Testis (tissue), 3 donors: ENCODE results near the gene FAM20C. TPM values are rescaled to one million over a fixed set of nuclear protein-coding genes. Genes with fewer than 3 reads are reported as not detected.

Experiments used
- DNase-seq: peaks from one replicate; pipeline ENCODE4 v3.0.0-alpha.2; 2019
- H3K27ac ChIP-seq, 2 donors: fragments of 200-600 bp; sonication (generic); one replicate each; pipeline ENCODE4 v1.5.1; 2019
- H3K27me3 ChIP-seq: fragments of 200-600 bp; sonication (generic); one replicate; pipeline ENCODE4 v1.5.1; 2019
- H3K36me3 ChIP-seq: fragments of 200-600 bp; sonication (generic); one replicate; pipeline ENCODE4 v1.5.1; 2017; ENCODE audit warnings: low read depth; ENCODE audit errors: missing control alignments
- H3K4me1 ChIP-seq: fragments of 200-600 bp; sonication (generic); one replicate; pipeline ENCODE4 v1.5.1; 2019
- H3K4me3 ChIP-seq, 2 donors: fragments of 200-600 bp; sonication (generic); one replicate each; pipeline ENCODE4 v1.5.1; 2017 to 2019
- H3K9me3 ChIP-seq: fragments of 200-600 bp; sonication (generic); one replicate; pipeline ENCODE4 v1.5.1; 2017
- CTCF ChIP-seq, 3 experiments: fragments of 450-650 bp in 2 of 3; fragments of 200-600 bp in 1 of 3; sonication (generic) in 1 of 3; IDR thresholded peaks; one replicate each; pipeline ENCODE4 v1.5.1; 2016 to 2019; ENCODE audit warnings: antibody characterized with exemption in 3 of 3, mild to moderate bottlenecking in 2 of 3, moderate library complexity in 1 of 3
- POLR2A ChIP-seq: fragments of 450-650 bp; IDR thresholded peaks from one replicate; pipeline ENCODE4 v1.6.1; 2017; ENCODE audit warnings: antibody characterized with exemption, mild to moderate bottlenecking, moderate library complexity
- WGBS, 2 donors: methylation state at CpG; one replicate each; pipeline ENCODE4 v1.1.5; 2018; 5-methylcytosine and 5-hydroxymethylcytosine counted together
- intact Hi-C: fragments of 100-400 bp; cut with DNase I; formaldehyde crosslinking; loops from one replicate; pipeline ENCODE4 v1.15.1; 2023; ENCODE audit warnings: low total_unique reads
- polyA plus RNA-seq: library from polyadenylated mRNA; stranded (reverse); fragments of 350-450 nt; fragmentation: Illumina TruSeq; extraction: RNeasy Lipid Tissue Mini Kit (QIAGEN cat#74804); gene quantifications from one replicate; pipeline ENCODE4 v1.2.3, GENCODE V29; 2014; ENCODE audit warnings: low read depth, low replicate concordance; ENCODE audit not compliant: insufficient read depth
- total RNA-seq, 2 donors: library from RNA; depleted of rRNA; stranded (reverse); fragments of >200 nt; gene quantifications; one replicate each; pipeline ENCODE4 v1.2.3, GENCODE V29; 2016

The FAM20C gene
- total and polyA plus RNA-seq, 3 donors from 2014 or later, result 14.0 to 36.7 (median 34.0) TPM

GRCh38 chr7:301291-302053 is 109.1 kb downstream of the FAM20C start:
- WGBS, 2 donors, result 81 to 90% methylated on average over 21 to 34 of the region's 34 CpGs
- no peaks in the 10 kb centered on the region for H3K36me3 ChIP-seq
- H3K9me3 ChIP-seq, result no peaks in the 10 kb centered on the region
- no peaks in the 10 kb centered on the region for H3K4me1 ChIP-seq
- intact Hi-C loops, result no loop called here
- no peak for TF ChIP-seq POLR2A
- no peak overlapping the region for H3K27ac ChIP-seq
- H3K4me3 ChIP-seq, result no peak overlapping the region
- H3K27me3 ChIP-seq, result no peaks in the 10 kb centered on the region
- DNase-seq, result no peak

- no peak overlapping the region for H3K27ac ChIP-seq
- intact Hi-C loops, result no loop called here
- H3K9me3 ChIP-seq, result no peaks in the 10 kb centered on the region
- no peaks in the 10 kb centered on the region for H3K4me1 ChIP-seq
- no peak overlapping the region for H3K4me3 ChIP-seq
- no peak for TF ChIP-seq CTCF (IDR thresholded peaks at IDR 0.05)
- TF ChIP-seq POLR2A, result no peak
- no peaks in the 10 kb centered on the region for H3K27me3 ChIP-seq
- WGBS, 2 donors, result 90 to 93% methylated on average over 13 to 18 of the region's 18 CpGs
- no peaks in the 10 kb centered on the region for H3K36me3 ChIP-seq
- DNase-seq, result no peak
Measured at GRCh38 chr7:302054-302992, 110.0 kb downstream of the FAM20C start.

GRCh38 chr7:303425-303824 is 111.1 kb downstream of the FAM20C start:
- TF ChIP-seq POLR2A (no peak), CTCF (IDR thresholded peaks at IDR 0.05) (no peak)
- no peaks in the 10 kb centered on the region for H3K36me3 ChIP-seq
- no peak overlapping the region for H3K4me3 ChIP-seq
- no peak overlapping the region for H3K27ac ChIP-seq
- DNase-seq, result no peak
- no peaks in the 10 kb centered on the region for H3K27me3 ChIP-seq
- no peaks in the 10 kb centered on the region for H3K4me1 ChIP-seq
- 77 to 87% methylated on average over 11 of the region's 11 CpGs for WGBS, 2 donors
- no peaks in the 10 kb centered on the region for H3K9me3 ChIP-seq
- intact Hi-C loops, result no loop called here

GRCh38 chr7:303884-304573 is 111.7 kb downstream of the FAM20C start:
- Histone ChIP-seq H3K9me3 (no peaks in the 10 kb centered on the region), H3K27ac (no peak overlapping the region), H3K4me1 (no peaks in the 10 kb centered on the region), H3K36me3 (no peaks in the 10 kb centered on the region), H3K4me3 (no peak overlapping the region), H3K27me3 (no peaks in the 10 kb centered on the region)
- no peak for TF ChIP-seq POLR2A
- TF ChIP-seq CTCF (IDR thresholded peaks at IDR 0.05), result no peak
- DNase-seq, result no peak
- WGBS, 2 donors, result 80 to 85% methylated on average over 21 to 24 of the region's 24 CpGs
- intact Hi-C loops, result no loop called here
